HCT116 (cell line): ENCODE results near the gene XAGE3. TPM values are rescaled to one million over a fixed set of nuclear protein-coding genes. Genes with fewer than 3 reads are reported as not detected.
"Not testable (repeated sequence)": the region's sequence is repeated elsewhere in the genome, so short reads cannot be mapped to it uniquely, and the experiment has no call there.

Experiments
- ATAC-seq: fragments of 200-7000 bp; cut with Tn5 transposase; 2 replicates; pipeline ENCODE4 v1.9.1; 2020; ENCODE audit warnings: mild to moderate bottlenecking, moderate library complexity
- BruUV-seq: library from RNA; stranded (reverse); fragments of 400-500 nt; replicated peaks from 2 replicates; lab custom pipeline; 2021; lab: Mats Ljungman, UMichigan
- CTCF ChIA-PET: fragments of 300-600 bp; sonication (Branson Sonifier 250); formaldehyde crosslinking; loops from one replicate; lab custom pipeline; 2021; ENCODE audit warnings: antibody characterized with exemption; lab: Charles Lee
- POLR2A ChIA-PET: fragments of 300-600, 350-600 bp; sonication (Branson Sonifier 250); formaldehyde crosslinking; loops from one replicate; lab custom pipeline; 2021; ENCODE audit warnings: antibody characterized with exemption; lab: Charles Lee
- RAD21 ChIA-PET, 2 experiments: fragments of 300-600 bp; sonication (Branson Sonifier 250); formaldehyde crosslinking; loops; one replicate each; lab custom pipeline; 2023; ENCODE audit warnings: low total read pairs in 2 of 2; ENCODE audit not compliant: uncharacterized antibody in 2 of 2, unreplicated experiment in 2 of 2, low non-redundant PET in 1 of 2; lab: Charles Lee
- DNase-seq: peaks from one replicate; pipeline ENCODE4 v3.0.0-alpha.2; 2010; ENCODE audit warnings: low read depth, low spot score
- H2AFZ ChIP-seq: fragments of 200-600 bp; shearing (Covaris generic), sonication (generic); 2 replicates; pipeline ENCODE4 v1.6.1; 2017; ENCODE audit warnings: low read depth, mixed run types, mixed read lengths, antibody characterized with exemption, low read length; ENCODE audit not compliant: poor library complexity, severe bottlenecking
- H3K27ac ChIP-seq: 2 replicates; pipeline ENCODE4 v1.5.1; 2012; ENCODE audit warnings: low read depth, low read length
- H3K27me3 ChIP-seq: fragments of 200-600 bp; sonication (generic); 2 replicates; pipeline ENCODE4 v1.6.1; 2016; ENCODE audit warnings: mixed run types, low read length, mixed read lengths; ENCODE audit not compliant: insufficient read depth
- H3K36me3 ChIP-seq, 2 experiments: fragments of 200-500 bp in 1 of 2; fragments of 200-600 bp in 1 of 2; sonication (Bioruptor generic) in 1 of 2; sonication (generic) in 1 of 2; 2 replicates each; pipeline versions ENCODE4 v1.5.1 to v1.6.1; 2014 to 2016; ENCODE audit warnings: low read length in 2 of 2, inconsistent platforms in 1 of 2, mixed read lengths in 1 of 2, mixed run types in 1 of 2; ENCODE audit not compliant: insufficient read depth in 2 of 2, control insufficient read depth in 1 of 2
- H3K4me1 ChIP-seq, 2 experiments: fragments of 200-600 bp in 1 of 2; sonication (generic) in 1 of 2; 2 replicates each; pipeline versions ENCODE4 v1.5.1 to v1.6.1; 2012 to 2017; ENCODE audit warnings: low read length in 2 of 2, inconsistent platforms in 1 of 2, mild to moderate bottlenecking in 1 of 2, mixed read lengths in 1 of 2, mixed run types in 1 of 2, moderate library complexity in 1 of 2; ENCODE audit not compliant: insufficient read depth in 2 of 2, control insufficient read depth in 1 of 2
- H3K4me2 ChIP-seq: fragments of 200-600 bp; sonication (generic); 2 replicates; pipeline ENCODE4 v1.6.1; 2017; ENCODE audit warnings: mixed run types, low read length, mixed read lengths
- H3K4me3 ChIP-seq, 2 experiments: fragments of 200-600 bp in 1 of 2; sonication (generic) in 1 of 2; replicated peaks in 1 of 2; 2 replicates each; pipeline ENCODE4 v1.5.1; 2011 to 2016; ENCODE audit warnings: low read length in 2 of 2, control low read depth in 1 of 2, low read depth in 1 of 2, mild to moderate bottlenecking in 1 of 2, mixed read lengths in 1 of 2, mixed run types in 1 of 2
- H3K79me2 ChIP-seq: fragments of 200-600 bp; sonication (generic); 2 replicates; pipeline ENCODE4 v1.6.1; 2017; ENCODE audit warnings: mild to moderate bottlenecking, mixed run types, low read length, moderate library complexity, mixed read lengths; ENCODE audit not compliant: insufficient read depth
- H3K9ac ChIP-seq: fragments of 200-600 bp; sonication (generic); 2 replicates; pipeline ENCODE4 v1.6.1; 2016; ENCODE audit warnings: low read length, mixed read lengths
- H3K9me2 ChIP-seq: fragments of 200-600 bp; sonication (generic), shearing (Covaris generic); 2 replicates; pipeline ENCODE4 v1.6.1; 2017; ENCODE audit warnings: mixed run types, mild to moderate bottlenecking, moderate library complexity; ENCODE audit not compliant: insufficient read depth
- H3K9me3 ChIP-seq, 2 experiments: fragments of 200-500 bp in 1 of 2; fragments of 200-600 bp in 1 of 2; sonication (Bioruptor generic) in 1 of 2; sonication (generic) in 1 of 2; 2 replicates each; pipeline ENCODE4 v1.6.1; 2014 to 2017; ENCODE audit warnings: low read length in 2 of 2, mixed read lengths in 2 of 2, inconsistent platforms in 1 of 2, low read depth in 1 of 2, mild to moderate bottlenecking in 1 of 2, mixed run types in 1 of 2, moderate library complexity in 1 of 2; ENCODE audit not compliant: control insufficient read depth in 1 of 2, insufficient read depth in 1 of 2
- H4K20me1 ChIP-seq: fragments of 200-600 bp; sonication (generic), shearing (Covaris generic); 2 replicates; pipeline ENCODE4 v1.6.1; 2017; ENCODE audit warnings: mixed run types, mild to moderate bottlenecking, moderate library complexity; ENCODE audit not compliant: insufficient read depth
- intact Hi-C: fragments of 100-400 bp; cut with micrococcal nuclease; formaldehyde crosslinking; loops from 2 replicates; pipeline ENCODE4 v1.10.0; 2022
- total RNA-seq: library from RNA; stranded (reverse); gene quantifications from one replicate; pipeline ENCODE4 v1.2.1, GENCODE V29; 2021; ENCODE audit not compliant: unreplicated experiment

XAGE3 gene
- total RNA-seq, 1 experiment from 2014 or later: not detected

GRCh38 chrX:52887459-52887858, 19.6 kb upstream of the XAGE3 start:
- H2AFZ ChIP-seq, H3K27ac ChIP-seq, H3K79me2 ChIP-seq, H3K4me1 ChIP-seq, H3K4me3 ChIP-seq, H3K9ac ChIP-seq, H4K20me1 ChIP-seq, H3K9me3 ChIP-seq, RAD21 ChIA-PET, H3K27me3 ChIP-seq, intact Hi-C loops, BruUV-seq, H3K9me2 ChIP-seq, H3K36me3 ChIP-seq, CTCF ChIA-PET, DNase-seq, ATAC-seq, POLR2A ChIA-PET, H3K4me2 ChIP-seq: not testable (repeated sequence)

- H4K20me1 ChIP-seq, BruUV-seq, POLR2A ChIA-PET, H3K9ac ChIP-seq, H3K27ac ChIP-seq, DNase-seq, H3K27me3 ChIP-seq, CTCF ChIA-PET, RAD21 ChIA-PET, H3K9me3 ChIP-seq, H3K4me1 ChIP-seq, ATAC-seq, intact Hi-C loops, H3K4me3 ChIP-seq, H3K9me2 ChIP-seq, H3K4me2 ChIP-seq, H3K36me3 ChIP-seq, H2AFZ ChIP-seq, H3K79me2 ChIP-seq: not testable (repeated sequence)
Measured at GRCh38 chrX:52876386-52876785, 8.5 kb upstream of the XAGE3 start.

GRCh38 chrX:52875436-52875835, 7.6 kb upstream of the XAGE3 start:
- RAD21 ChIA-PET, CTCF ChIA-PET, H3K79me2 ChIP-seq, ATAC-seq, H4K20me1 ChIP-seq, H3K9me2 ChIP-seq, H3K36me3 ChIP-seq, H3K4me2 ChIP-seq, H3K4me3 ChIP-seq, POLR2A ChIA-PET, H3K9me3 ChIP-seq, H3K27ac ChIP-seq, H3K9ac ChIP-seq, H3K4me1 ChIP-seq, H2AFZ ChIP-seq, DNase-seq, intact Hi-C loops, H3K27me3 ChIP-seq, BruUV-seq: not testable (repeated sequence)
